Epithelial cell of esophagus (primary cell): Measurements from ENCODE around the gene PMAIP1.
A peak's percentile ranks its signal among the peaks of the same experiment; 100 is the strongest.

Source experiments
- DNase-seq: peaks from one replicate; pipeline ENCODE4 v3.0.0; 2010; ENCODE audit warnings: low read depth
- H3K4me3 ChIP-seq: 2 replicates; pipeline ENCODE4 v1.5.1; 2011; ENCODE audit warnings: mild to moderate bottlenecking, low read length, control low read depth
- TF ChIP-seq, protein P1 (sequence below): IDR thresholded peaks from 2 replicates; pipeline ENCODE4 v1.5.1; 2011; ENCODE audit warnings: low read depth, mild to moderate bottlenecking, low read length, control low read depth, inconsistent platforms; ENCODE audit not compliant: insufficient read depth; ENCODE audit errors: missing control alignments

Gene PMAIP1

DNA sequence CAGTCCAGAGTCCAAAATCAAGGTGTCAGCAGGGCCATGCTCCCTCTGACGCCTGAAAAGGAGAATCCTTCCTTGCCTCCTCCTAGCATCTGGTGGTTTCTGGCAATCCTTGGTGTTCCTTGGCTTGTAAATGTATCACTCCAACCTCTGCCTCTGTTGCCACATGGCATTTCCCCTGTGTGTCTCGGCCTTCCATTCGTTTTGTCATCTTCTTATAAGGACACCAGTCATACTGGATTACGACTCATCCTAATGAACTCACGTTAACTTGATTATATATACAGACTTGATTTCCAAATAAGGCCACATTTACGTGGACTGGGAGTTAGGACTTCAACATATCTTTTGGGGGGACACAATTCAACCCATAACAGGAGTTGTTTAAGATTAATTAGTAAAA is 15.8 kb downstream of the PMAIP1 start:
- TF ChIP-seq, protein P1, sequence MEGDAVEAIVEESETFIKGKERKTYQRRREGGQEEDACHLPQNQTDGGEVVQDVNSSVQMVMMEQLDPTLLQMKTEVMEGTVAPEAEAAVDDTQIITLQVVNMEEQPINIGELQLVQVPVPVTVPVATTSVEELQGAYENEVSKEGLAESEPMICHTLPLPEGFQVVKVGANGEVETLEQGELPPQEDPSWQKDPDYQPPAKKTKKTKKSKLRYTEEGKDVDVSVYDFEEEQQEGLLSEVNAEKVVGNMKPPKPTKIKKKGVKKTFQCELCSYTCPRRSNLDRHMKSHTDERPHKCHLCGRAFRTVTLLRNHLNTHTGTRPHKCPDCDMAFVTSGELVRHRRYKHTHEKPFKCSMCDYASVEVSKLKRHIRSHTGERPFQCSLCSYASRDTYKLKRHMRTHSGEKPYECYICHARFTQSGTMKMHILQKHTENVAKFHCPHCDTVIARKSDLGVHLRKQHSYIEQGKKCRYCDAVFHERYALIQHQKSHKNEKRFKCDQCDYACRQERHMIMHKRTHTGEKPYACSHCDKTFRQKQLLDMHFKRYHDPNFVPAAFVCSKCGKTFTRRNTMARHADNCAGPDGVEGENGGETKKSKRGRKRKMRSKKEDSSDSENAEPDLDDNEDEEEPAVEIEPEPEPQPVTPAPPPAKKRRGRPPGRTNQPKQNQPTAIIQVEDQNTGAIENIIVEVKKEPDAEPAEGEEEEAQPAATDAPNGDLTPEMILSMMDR: no peak
- H3K4me3 ChIP-seq: no peak overlapping the region
- peak; percentile 84 for DNase-seq

DNA sequence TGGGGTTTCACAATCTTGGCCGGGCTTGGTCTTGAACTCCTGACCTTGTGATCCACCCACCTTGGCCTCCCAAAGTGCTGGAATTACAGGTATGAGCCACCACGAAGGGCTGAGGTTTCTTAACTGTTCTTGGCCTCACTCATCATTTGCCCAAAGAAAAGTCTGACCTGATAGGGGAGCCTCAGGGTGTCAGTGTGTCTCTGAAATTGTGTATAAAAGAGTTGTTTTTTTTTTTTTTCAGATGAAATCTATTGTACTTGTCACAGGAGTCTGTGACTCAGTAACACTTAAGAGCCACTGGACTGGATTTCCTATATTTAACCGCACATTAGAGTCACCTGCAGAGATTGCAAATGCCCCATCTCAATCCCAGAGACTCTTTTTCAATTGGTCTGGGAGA is 16.9 kb downstream of the PMAIP1 start:
- DNase-seq: no peak
- TF ChIP-seq, protein P1: no peak
- H3K4me3 ChIP-seq: no peak overlapping the region

DNA sequence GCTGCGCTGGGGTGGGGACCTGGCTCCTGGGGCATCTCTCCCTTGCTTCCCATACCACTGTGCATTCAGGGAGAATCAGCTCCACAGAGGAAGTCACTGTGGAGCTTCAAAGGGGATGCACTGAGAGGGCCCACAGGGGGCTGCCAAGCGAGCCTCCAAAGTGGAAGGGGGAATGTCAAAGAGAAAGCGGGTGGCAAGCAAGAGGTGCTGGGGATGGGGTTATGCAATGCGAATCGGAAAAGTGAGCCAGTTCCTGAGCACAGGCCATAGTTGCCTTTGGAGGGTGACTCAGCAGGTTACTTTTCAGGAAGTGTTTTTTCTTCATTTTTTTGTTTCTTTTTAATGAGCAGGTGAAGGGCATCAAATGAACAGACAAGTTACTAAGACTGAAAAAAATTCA is 17.6 kb downstream of the PMAIP1 start:
- H3K4me3 ChIP-seq: no peak overlapping the region
- TF ChIP-seq, protein P1: no peak
- DNase-seq: peak; percentile 90

DNA sequence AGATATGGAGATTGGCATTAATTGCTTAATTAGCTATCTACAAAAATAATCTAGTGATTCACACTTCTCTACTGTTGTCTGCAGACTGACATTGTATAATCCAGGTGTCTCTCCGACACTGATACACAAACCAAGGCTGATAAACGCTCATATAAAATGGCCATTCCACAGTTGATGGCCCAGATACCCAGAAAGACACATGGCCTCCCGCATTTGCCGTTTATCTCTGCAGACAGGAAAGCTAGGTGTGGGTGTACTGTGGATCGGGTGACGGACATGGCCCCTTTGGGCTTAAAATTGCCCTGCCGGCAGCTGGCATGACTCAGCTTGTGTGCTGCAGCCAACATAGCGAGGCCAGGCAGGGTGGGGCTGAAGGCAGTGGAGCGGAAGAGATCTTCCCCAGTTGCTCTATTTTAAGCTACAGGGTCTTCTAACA is 18.5 kb downstream of the PMAIP1 start:
- TF ChIP-seq, protein P1: no peak
- H3K4me3 ChIP-seq: no peak overlapping the region

DNA sequence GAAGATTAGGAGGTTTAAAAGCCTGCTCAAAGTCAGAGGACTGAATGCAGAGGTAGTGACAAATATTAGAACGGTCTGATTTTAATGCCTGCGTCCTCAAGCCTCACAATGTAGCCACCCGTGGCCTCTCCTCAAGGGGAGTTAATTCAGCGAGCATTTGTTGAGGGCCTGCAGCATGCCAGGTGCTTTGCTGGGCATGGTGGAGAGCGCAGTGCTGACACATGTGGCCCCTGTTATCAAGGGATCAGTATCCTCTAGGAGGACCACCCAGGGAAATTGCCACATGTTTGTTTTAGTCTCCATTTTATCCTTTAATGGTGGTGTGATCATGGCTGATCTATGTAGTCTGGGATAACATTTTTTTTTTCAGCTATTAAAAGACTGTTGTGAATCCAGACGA is 19.2 kb downstream of the PMAIP1 start:
- no peak overlapping the region for H3K4me3 ChIP-seq
- TF ChIP-seq, protein P1: no peak
- DNase-seq: no peak

More for the DNA sequence above, 18.5 kb downstream of the PMAIP1 start:
- peak; percentile 89 for DNase-seq

DNA sequence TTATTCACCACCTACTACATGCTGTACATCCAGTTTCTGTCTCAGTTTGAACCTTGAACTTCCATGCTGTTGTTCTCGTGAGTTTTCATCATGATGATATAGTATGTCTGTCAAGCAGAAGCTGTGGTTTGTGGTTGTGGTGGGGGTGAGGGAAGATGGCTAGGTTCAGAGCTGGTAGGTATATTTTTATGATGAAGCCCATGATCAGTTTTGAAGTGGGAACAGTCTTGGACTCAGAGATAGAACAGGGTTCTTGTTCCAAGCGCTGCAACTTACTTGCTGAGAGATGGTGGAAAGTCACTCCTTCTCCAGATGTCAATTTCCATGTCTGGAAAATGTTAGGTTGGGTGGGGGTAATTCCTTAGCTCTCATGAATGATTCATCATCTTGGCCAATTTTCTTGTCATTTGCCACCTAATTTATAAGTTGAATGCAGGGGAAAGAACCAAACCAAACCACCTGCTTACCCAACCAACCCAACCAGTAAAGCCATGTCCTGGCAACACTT is 21.6 kb downstream of the PMAIP1 start:
- TF ChIP-seq, protein P1: no peak
- no peak for DNase-seq
- no peak overlapping the region for H3K4me3 ChIP-seq

DNA sequence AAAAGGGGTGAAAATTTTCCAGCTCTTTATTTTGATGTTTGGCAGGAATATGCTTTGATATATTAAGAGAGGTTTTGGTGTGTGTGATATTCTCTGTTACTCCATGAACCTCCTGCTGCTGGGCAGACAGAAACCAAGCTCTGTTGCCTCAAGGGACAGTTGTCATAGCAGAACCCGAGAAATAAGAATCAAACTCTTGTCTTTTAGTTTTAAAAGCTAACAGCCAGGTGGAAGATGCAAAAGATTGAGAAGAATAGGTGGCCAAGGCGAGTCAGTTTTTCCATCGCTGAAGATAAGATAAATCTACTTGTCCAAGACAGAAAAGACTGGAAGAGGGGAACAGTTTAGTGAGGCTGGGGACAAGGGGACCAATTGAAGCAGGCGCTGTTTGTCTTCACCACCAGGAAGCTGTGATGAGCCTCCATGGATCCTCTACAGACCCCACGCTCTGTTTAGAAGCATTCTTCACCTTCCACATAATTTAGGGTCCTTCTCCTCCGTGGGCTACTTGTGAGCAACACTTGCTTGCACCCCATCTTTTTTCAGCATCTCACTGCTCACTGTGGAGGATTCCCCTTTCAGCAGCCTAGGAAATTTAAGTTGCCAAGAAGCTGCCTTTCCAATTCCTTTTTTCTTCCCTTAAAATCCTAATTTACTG is 23.9 kb downstream of the PMAIP1 start:
- TF ChIP-seq, protein P1: no peak
- H3K4me3 ChIP-seq: no peak overlapping the region
- no peak for DNase-seq
